Measurements from ENCODE around the gene MAP2K1.
"Not testable (repeated sequence)": the region's sequence is repeated elsewhere in the genome, so short reads cannot be mapped to it uniquely, and the experiment has no call there.

Gene MAP2K1

DNA sequence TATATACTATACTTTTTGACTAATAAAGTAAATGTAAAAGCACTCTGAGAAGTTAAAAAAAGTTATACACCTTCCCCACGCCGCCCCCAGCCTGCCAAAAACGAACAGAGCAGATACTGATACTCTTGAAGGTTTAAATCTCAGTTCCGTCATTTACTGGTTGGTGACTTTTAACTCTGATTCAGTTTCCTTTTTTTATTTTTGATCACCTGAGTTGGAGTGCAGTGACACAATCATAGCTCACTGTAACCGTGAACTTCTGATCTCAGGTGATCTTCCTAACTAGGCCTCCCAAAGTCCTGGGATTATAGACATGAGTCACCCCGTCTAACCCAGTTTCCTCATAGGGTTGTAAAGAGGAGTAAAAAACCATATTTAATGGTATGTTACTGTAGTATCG is 27.0 kb upstream of the MAP2K1 start:
- no peak overlapping the region for H3K4me3 ChIP-seq (replicated peaks; ENCODE audit: insufficient read depth, low read length)

GRCh38 chr15:66361745-66362460 is 24.8 kb upstream of the MAP2K1 start:
- DNase-seq (ENCODE audit: low read depth in 1 of 2, low spot score in 1 of 2); H3K27me3 ChIP-seq (ENCODE audit: insufficient read depth, poor library complexity, severe bottlenecking); H3K27ac ChIP-seq (replicated peaks): not testable (repeated sequence)

More for the DNA sequence above, 27.0 kb upstream of the MAP2K1 start:
- DNase-seq (ENCODE audit: low read depth in 1 of 2, low spot score in 1 of 2) = no peak
- TF ChIP-seq POLR2AphosphoS5 (IDR thresholded peaks at IDR 0.05; ENCODE audit: low read depth) (no peak), GABPA (IDR thresholded peaks at IDR 0.05; ENCODE audit: low read depth) (no peak), SPI1 (IDR thresholded peaks at IDR 0.05; ENCODE audit: borderline replicate concordance, low read depth) (no peak)
- TF ChIP-seq, protein P1, sequence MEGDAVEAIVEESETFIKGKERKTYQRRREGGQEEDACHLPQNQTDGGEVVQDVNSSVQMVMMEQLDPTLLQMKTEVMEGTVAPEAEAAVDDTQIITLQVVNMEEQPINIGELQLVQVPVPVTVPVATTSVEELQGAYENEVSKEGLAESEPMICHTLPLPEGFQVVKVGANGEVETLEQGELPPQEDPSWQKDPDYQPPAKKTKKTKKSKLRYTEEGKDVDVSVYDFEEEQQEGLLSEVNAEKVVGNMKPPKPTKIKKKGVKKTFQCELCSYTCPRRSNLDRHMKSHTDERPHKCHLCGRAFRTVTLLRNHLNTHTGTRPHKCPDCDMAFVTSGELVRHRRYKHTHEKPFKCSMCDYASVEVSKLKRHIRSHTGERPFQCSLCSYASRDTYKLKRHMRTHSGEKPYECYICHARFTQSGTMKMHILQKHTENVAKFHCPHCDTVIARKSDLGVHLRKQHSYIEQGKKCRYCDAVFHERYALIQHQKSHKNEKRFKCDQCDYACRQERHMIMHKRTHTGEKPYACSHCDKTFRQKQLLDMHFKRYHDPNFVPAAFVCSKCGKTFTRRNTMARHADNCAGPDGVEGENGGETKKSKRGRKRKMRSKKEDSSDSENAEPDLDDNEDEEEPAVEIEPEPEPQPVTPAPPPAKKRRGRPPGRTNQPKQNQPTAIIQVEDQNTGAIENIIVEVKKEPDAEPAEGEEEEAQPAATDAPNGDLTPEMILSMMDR (IDR thresholded peaks at IDR 0.05; ENCODE audit: insufficient read depth, low read length) = no peak
- TF ChIP-seq, protein P2, sequence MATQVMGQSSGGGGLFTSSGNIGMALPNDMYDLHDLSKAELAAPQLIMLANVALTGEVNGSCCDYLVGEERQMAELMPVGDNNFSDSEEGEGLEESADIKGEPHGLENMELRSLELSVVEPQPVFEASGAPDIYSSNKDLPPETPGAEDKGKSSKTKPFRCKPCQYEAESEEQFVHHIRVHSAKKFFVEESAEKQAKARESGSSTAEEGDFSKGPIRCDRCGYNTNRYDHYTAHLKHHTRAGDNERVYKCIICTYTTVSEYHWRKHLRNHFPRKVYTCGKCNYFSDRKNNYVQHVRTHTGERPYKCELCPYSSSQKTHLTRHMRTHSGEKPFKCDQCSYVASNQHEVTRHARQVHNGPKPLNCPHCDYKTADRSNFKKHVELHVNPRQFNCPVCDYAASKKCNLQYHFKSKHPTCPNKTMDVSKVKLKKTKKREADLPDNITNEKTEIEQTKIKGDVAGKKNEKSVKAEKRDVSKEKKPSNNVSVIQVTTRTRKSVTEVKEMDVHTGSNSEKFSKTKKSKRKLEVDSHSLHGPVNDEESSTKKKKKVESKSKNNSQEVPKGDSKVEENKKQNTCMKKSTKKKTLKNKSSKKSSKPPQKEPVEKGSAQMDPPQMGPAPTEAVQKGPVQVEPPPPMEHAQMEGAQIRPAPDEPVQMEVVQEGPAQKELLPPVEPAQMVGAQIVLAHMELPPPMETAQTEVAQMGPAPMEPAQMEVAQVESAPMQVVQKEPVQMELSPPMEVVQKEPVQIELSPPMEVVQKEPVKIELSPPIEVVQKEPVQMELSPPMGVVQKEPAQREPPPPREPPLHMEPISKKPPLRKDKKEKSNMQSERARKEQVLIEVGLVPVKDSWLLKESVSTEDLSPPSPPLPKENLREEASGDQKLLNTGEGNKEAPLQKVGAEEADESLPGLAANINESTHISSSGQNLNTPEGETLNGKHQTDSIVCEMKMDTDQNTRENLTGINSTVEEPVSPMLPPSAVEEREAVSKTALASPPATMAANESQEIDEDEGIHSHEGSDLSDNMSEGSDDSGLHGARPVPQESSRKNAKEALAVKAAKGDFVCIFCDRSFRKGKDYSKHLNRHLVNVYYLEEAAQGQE (IDR thresholded peaks at IDR 0.05; ENCODE audit: insufficient replicate concordance, low read depth) = no peak
- no peaks in the 10 kb centered on the region for H3K27me3 ChIP-seq (ENCODE audit: insufficient read depth, poor library complexity, severe bottlenecking)
- no peak overlapping the region for H3K27ac ChIP-seq (replicated peaks)

GRCh38 chr15:66362776-66363175 is 23.9 kb upstream of the MAP2K1 start:
- no peak for DNase-seq (ENCODE audit: low read depth in 1 of 2, low spot score in 1 of 2)
- no peak overlapping the region for H3K27ac ChIP-seq (replicated peaks)
- no peak overlapping the region for H3K4me3 ChIP-seq (replicated peaks; ENCODE audit: insufficient read depth, low read length)
- H3K27me3 ChIP-seq (ENCODE audit: insufficient read depth, poor library complexity, severe bottlenecking) = no peaks in the 10 kb centered on the region
- TF ChIP-seq POLR2AphosphoS5 (IDR thresholded peaks at IDR 0.05; ENCODE audit: low read depth) (no peak), SPI1 (IDR thresholded peaks at IDR 0.05; ENCODE audit: borderline replicate concordance, low read depth) (no peak), GABPA (IDR thresholded peaks at IDR 0.05; ENCODE audit: low read depth) (no peak)
- TF ChIP-seq, protein P1 (IDR thresholded peaks at IDR 0.05; ENCODE audit: insufficient read depth, low read length) = no peak
- TF ChIP-seq, protein P2 (IDR thresholded peaks at IDR 0.05; ENCODE audit: insufficient replicate concordance, low read depth) = no peak

More at GRCh38 chr15:66361745-66362460, 24.8 kb upstream of the MAP2K1 start:
- H3K4me3 ChIP-seq (replicated peaks; ENCODE audit: insufficient read depth, low read length) = not testable (repeated sequence)

DNA sequence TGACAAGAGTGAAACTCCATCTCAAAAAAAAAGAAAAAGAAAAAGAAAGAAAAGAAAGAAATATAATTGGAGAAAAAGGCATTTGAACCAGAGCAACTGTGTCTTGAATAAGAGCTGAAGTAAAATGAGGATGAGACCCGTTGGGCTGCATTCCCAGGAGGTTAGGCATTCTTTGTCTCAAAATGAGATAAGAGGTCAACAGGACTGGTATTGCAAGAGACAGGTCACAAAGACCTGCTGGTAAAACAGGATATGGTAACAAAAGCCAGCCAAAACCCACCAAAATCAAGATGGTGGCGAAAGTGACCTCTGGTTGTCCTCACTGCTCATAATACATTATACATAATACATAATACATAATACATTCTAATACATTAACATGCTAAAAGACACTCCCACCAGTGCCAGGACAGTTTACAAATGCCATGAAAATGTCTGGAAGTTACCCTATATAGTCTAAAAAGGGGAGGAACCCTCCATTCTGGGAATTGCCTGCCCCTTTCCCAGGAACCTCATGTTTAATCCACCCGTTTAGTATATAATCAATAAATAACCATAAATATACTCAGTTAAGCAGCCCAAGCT is 21.7 kb upstream of the MAP2K1 start:
- DNase-seq (ENCODE audit: low read depth in 1 of 2, low spot score in 1 of 2) = no peak
- TF ChIP-seq GABPA (IDR thresholded peaks at IDR 0.05; ENCODE audit: low read depth) = no peak
- TF ChIP-seq, protein P1 (IDR thresholded peaks at IDR 0.05; ENCODE audit: insufficient read depth, low read length) = no peak
- no peak for TF ChIP-seq POLR2AphosphoS5 (IDR thresholded peaks at IDR 0.05; ENCODE audit: low read depth)
- TF ChIP-seq, protein P2 (IDR thresholded peaks at IDR 0.05; ENCODE audit: insufficient replicate concordance, low read depth) = no peak
- no peak for TF ChIP-seq SPI1 (IDR thresholded peaks at IDR 0.05; ENCODE audit: borderline replicate concordance, low read depth)
- H3K27me3 ChIP-seq (ENCODE audit: insufficient read depth, poor library complexity, severe bottlenecking) = no peaks in the 10 kb centered on the region
- no peak overlapping the region for H3K27ac ChIP-seq (replicated peaks)
- H3K4me3 ChIP-seq (replicated peaks; ENCODE audit: insufficient read depth, low read length) = no peak overlapping the region

All from HL-60 (cell line).